GM23248 (cell line): ENCODE results near the gene PRICKLE1. TPM values are rescaled to one million over a fixed set of nuclear protein-coding genes. Genes with fewer than 3 reads are reported as not detected.

Experiments
- DNase-seq: peaks from one replicate; pipeline ENCODE4 v3.0.0-alpha.2; 2015
- H2AFZ ChIP-seq: fragments of 200-600 bp; sonication (generic); 2 replicates; pipeline ENCODE4 v1.6.1; 2016; ENCODE audit warnings: antibody characterized with exemption
- H3F3A ChIP-seq: fragments of 200-600 bp; sonication (generic); 2 replicates; pipeline ENCODE4 v1.6.1; 2016; ENCODE audit warnings: mild to moderate bottlenecking, antibody characterized with exemption, mixed run types; ENCODE audit not compliant: insufficient read depth
- H3K27ac ChIP-seq: fragments of 200-600 bp; sonication (generic); 2 replicates; pipeline ENCODE4 v1.5.1; 2016; ENCODE audit warnings: mild to moderate bottlenecking
- H3K27me3 ChIP-seq: fragments of 200-600 bp; sonication (generic); replicated peaks from 2 replicates; pipeline ENCODE4 v1.6.1; 2016; ENCODE audit warnings: mild to moderate bottlenecking; ENCODE audit not compliant: insufficient read depth
- H3K36me3 ChIP-seq: fragments of 200-600 bp; sonication (generic); 2 replicates; pipeline ENCODE4 v1.6.1; 2016; ENCODE audit warnings: low read depth, mild to moderate bottlenecking
- H3K4me1 ChIP-seq: fragments of 200-600 bp; sonication (generic); 2 replicates; pipeline ENCODE4 v1.6.1; 2016; ENCODE audit warnings: mild to moderate bottlenecking; ENCODE audit not compliant: insufficient read depth
- H3K4me2 ChIP-seq: fragments of 200-600 bp; sonication (generic); one replicate; pipeline ENCODE4 v1.6.1; 2016; ENCODE audit warnings: mild to moderate bottlenecking; ENCODE audit not compliant: unreplicated experiment
- H3K4me3 ChIP-seq: fragments of 200-600 bp; sonication (generic); 2 replicates; pipeline ENCODE4 v1.5.1; 2016; ENCODE audit warnings: mild to moderate bottlenecking
- H3K79me2 ChIP-seq: fragments of 200-600 bp; sonication (generic); 2 replicates; pipeline ENCODE4 v1.6.1; 2016; ENCODE audit warnings: mild to moderate bottlenecking; ENCODE audit not compliant: insufficient read depth
- H3K9ac ChIP-seq: fragments of 200-600 bp; sonication (generic); 2 replicates; pipeline ENCODE4 v1.6.1; 2016; ENCODE audit warnings: mild to moderate bottlenecking
- H3K9me2 ChIP-seq: fragments of 200-600 bp; sonication (generic); 2 replicates; pipeline ENCODE4 v1.6.1; 2016; ENCODE audit warnings: mixed run types, mild to moderate bottlenecking, moderate library complexity; ENCODE audit not compliant: insufficient read depth
- H3K9me3 ChIP-seq: fragments of 200-600 bp; sonication (generic); one replicate; pipeline ENCODE4 v1.6.1; 2017; ENCODE audit warnings: low read depth
- H4K20me1 ChIP-seq: fragments of 200-600 bp; sonication (generic); 2 replicates; pipeline ENCODE4 v1.6.0; 2016; ENCODE audit not compliant: insufficient read depth
- EZH2 ChIP-seq: fragments of 200-600 bp; sonication (generic); IDR thresholded peaks from 2 replicates; pipeline ENCODE4 v1.6.1; 2018; ENCODE audit warnings: antibody characterized with exemption, mild to moderate bottlenecking; ENCODE audit not compliant: insufficient read depth, poor library complexity, severe bottlenecking
- EZH2phosphoT487 ChIP-seq: fragments of 200-600 bp; sonication (generic); IDR thresholded peaks from 2 replicates; pipeline ENCODE4 v1.6.1; 2018; ENCODE audit warnings: antibody characterized with exemption, moderate library complexity, mild to moderate bottlenecking, low read depth; ENCODE audit not compliant: insufficient read depth
- WGBS, 2 experiments: methylation state at CpG; one replicate each; pipeline ENCODE4 v1.1.6; 2015 to 2017; ENCODE audit warnings: low lambda C conversion rate in 2 of 2, low coverage in 1 of 2; ENCODE audit errors: missing lambda C conversion rate in 2 of 2; 5-methylcytosine and 5-hydroxymethylcytosine counted together
- in situ Hi-C: fragments of 300-500 bp; cut with MboI; formaldehyde crosslinking; loops from 2 replicates; pipeline ENCODE4 v1.15.0; 2020
- polyA plus RNA-seq: library from polyadenylated mRNA; unstranded; fragments of >200 nt; fragmentation: Nextera tagmentation; extraction: Ambion mirVana; gene quantifications from 2 replicates; pipeline ENCODE4 v1.2.1, GENCODE V29; 2016
- total RNA-seq: library from RNA; depleted of rRNA; stranded (reverse); fragments of >200 nt; shearing (Covaris generic); gene quantifications from 2 replicates; pipeline ENCODE4 v1.2.3, GENCODE V29; 2014

The PRICKLE1 gene
- total and polyA plus RNA-seq, 2 experiments from 2014 or later, result 12.9 to 25.7 TPM

GRCh38 chr12:42608196-42608825 lies 18.8 kb upstream of the PRICKLE1 start:
- no peaks in the 10 kb centered on the region for H3K27me3 ChIP-seq
- peak overlapping the region; percentile 8 for H3K4me2 ChIP-seq
- no peak overlapping the region for H3K4me3 ChIP-seq
- peak overlapping the region; percentile 44 for H2AFZ ChIP-seq
- no peaks in the 10 kb centered on the region for H4K20me1 ChIP-seq
- 18 to 22% methylated on average over 11 of the region's 11 CpGs for WGBS, 2 experiments
- H3K9me3 ChIP-seq, result no peaks in the 10 kb centered on the region
- H3K36me3 ChIP-seq, result no peaks in the 10 kb centered on the region
- H3F3A ChIP-seq, result peaks cover 10% of the 10 kb centered on the region; the same call in 1 of the 2 replicates
- no peak overlapping the region for H3K27ac ChIP-seq
- no peak for TF ChIP-seq EZH2
- no peak for TF ChIP-seq EZH2phosphoT487
- H3K9ac ChIP-seq, result no peak overlapping the region
- in situ Hi-C loops, result no loop called here
- DNase-seq, result peak; percentile 31
- H3K4me1 ChIP-seq, result peaks cover 14% of the 10 kb centered on the region
- H3K79me2 ChIP-seq, result no peaks in the 10 kb centered on the region
- no peaks in the 10 kb centered on the region for H3K9me2 ChIP-seq

- H3K27me3 ChIP-seq, result no peaks in the 10 kb centered on the region
- no peaks in the 10 kb centered on the region for H3K9me2 ChIP-seq
- no peaks in the 10 kb centered on the region for H3K36me3 ChIP-seq
- H3F3A ChIP-seq, result peaks cover 10% of the 10 kb centered on the region; the same call in 1 of the 2 replicates
- H4K20me1 ChIP-seq, result no peaks in the 10 kb centered on the region
- no peak for DNase-seq
- no peak overlapping the region; the same call in 1 of the 2 replicates for H2AFZ ChIP-seq
- H3K9me3 ChIP-seq, result no peaks in the 10 kb centered on the region
- peaks cover 14% of the 10 kb centered on the region for H3K4me1 ChIP-seq
- 74% methylated on average over 5 of the region's 5 CpGs for WGBS, 2 experiments
- H3K27ac ChIP-seq, result no peak overlapping the region
- no peak overlapping the region for H3K4me3 ChIP-seq
- no peak overlapping the region for H3K9ac ChIP-seq
- no peak overlapping the region for H3K4me2 ChIP-seq
- no peaks in the 10 kb centered on the region for H3K79me2 ChIP-seq
- in situ Hi-C loops, result no loop called here
- no peak for TF ChIP-seq EZH2phosphoT487
- no peak for TF ChIP-seq EZH2
Observed at GRCh38 chr12:42607584-42608058, 18.1 kb upstream of the PRICKLE1 start.

GRCh38 chr12:42606471-42606870 lies 16.9 kb upstream of the PRICKLE1 start:
- H3K27me3 ChIP-seq, result no peaks in the 10 kb centered on the region
- TF ChIP-seq EZH2phosphoT487 (no peak), EZH2 (no peak)
- no peak overlapping the region for H3K4me2 ChIP-seq
- no peaks in the 10 kb centered on the region for H4K20me1 ChIP-seq
- in situ Hi-C loops, result no loop called here
- H3K9me2 ChIP-seq, result no peaks in the 10 kb centered on the region
- H3K36me3 ChIP-seq, result no peaks in the 10 kb centered on the region
- WGBS, 2 experiments, result 93 to 94% methylated on average over 1 of the region's 1 CpG
- no peak overlapping the region for H3K9ac ChIP-seq
- no peaks in the 10 kb centered on the region for H3K79me2 ChIP-seq
- no peaks in the 10 kb centered on the region for H3K9me3 ChIP-seq
- H3K4me3 ChIP-seq, result no peak overlapping the region
- no peak for DNase-seq
- H3F3A ChIP-seq, result peaks cover 1% of the 10 kb centered on the region; the same call in 1 of the 2 replicates
- no peak overlapping the region for H2AFZ ChIP-seq
- no peak overlapping the region for H3K27ac ChIP-seq
- peaks cover 2% of the 10 kb centered on the region for H3K4me1 ChIP-seq

GRCh38 chr12:42605685-42606084 lies 16.1 kb upstream of the PRICKLE1 start:
- Histone ChIP-seq H2AFZ (no peak overlapping the region), H3K9ac (no peak overlapping the region), H3K27ac (no peak overlapping the region), H3F3A (no peaks in the 10 kb centered on the region), H3K79me2 (no peaks in the 10 kb centered on the region), H3K4me1 (no peaks in the 10 kb centered on the region), H3K36me3 (no peaks in the 10 kb centered on the region), H3K4me3 (no peak overlapping the region), H3K27me3 (no peaks in the 10 kb centered on the region), H3K9me2 (no peaks in the 10 kb centered on the region), H4K20me1 (no peaks in the 10 kb centered on the region), H3K4me2 (no peak overlapping the region), H3K9me3 (no peaks in the 10 kb centered on the region)
- DNase-seq, result no peak
- in situ Hi-C loops, result no loop called here
- TF ChIP-seq EZH2phosphoT487 (no peak), EZH2 (no peak)
